HepG2 (cell line): ENCODE measurements around the gene IER5L. TPM values are rescaled to one million over a fixed set of nuclear protein-coding genes. Genes with fewer than 3 reads are reported as not detected.
A peak's percentile ranks its signal among the peaks of the same experiment; 100 is the strongest.

Experiments
- FOSL2 ChIP-seq: sonication (generic); formaldehyde crosslinking; IDR thresholded peaks from 2 replicates; pipeline ENCODE4 v1.4.0; 2020; ENCODE audit warnings: missing genetic modification reagents
- IRF2 ChIP-seq: IDR thresholded peaks from 2 replicates; pipeline ENCODE4 v1.6.1; 2018; ENCODE audit warnings: missing genetic modification reagents, missing compliant biosample characterization
- JARID2 ChIP-seq: sonication (generic); formaldehyde crosslinking; IDR thresholded peaks from 2 replicates; pipeline ENCODE4 v1.8.1; 2023; ENCODE audit warnings: missing genetic modification reagents, inconsistent platforms; ENCODE audit not compliant: insufficient replicate concordance
- MEIS2 ChIP-seq: sonication (generic); formaldehyde crosslinking; IDR thresholded peaks from 2 replicates; pipeline ENCODE4 v1.9.0; 2021; ENCODE audit warnings: mild to moderate bottlenecking, missing genetic modification reagents
- MLXIP ChIP-seq: sonication (generic); formaldehyde crosslinking; IDR thresholded peaks from 2 replicates; pipeline ENCODE4 v1.9.0; 2021; ENCODE audit warnings: missing genetic modification reagents, borderline replicate concordance
- PAXIP1 ChIP-seq: sonication (generic); formaldehyde crosslinking; conservative IDR thresholded peaks from 2 replicates; pipeline ENCODE4 v1.4.0; 2020; ENCODE audit warnings: mild to moderate bottlenecking, missing genetic modification reagents, moderate library complexity
- PHF20 ChIP-seq: sonication (generic); formaldehyde crosslinking; IDR thresholded peaks from 2 replicates; pipeline ENCODE4 v1.5.0; 2020; ENCODE audit warnings: mild to moderate bottlenecking, missing genetic modification reagents
- RAD21 ChIP-seq: fragments of 450-650 bp; formaldehyde crosslinking; IDR thresholded peaks from 2 replicates; pipeline ENCODE4 v1.5.0; 2020; ENCODE audit warnings: mild to moderate bottlenecking
- ZNF142 ChIP-seq: sonication (generic); formaldehyde crosslinking; IDR thresholded peaks from 2 replicates; pipeline ENCODE4 v1.4.0; 2020; ENCODE audit warnings: missing genetic modification reagents
- ZNF232 ChIP-seq: sonication (generic); formaldehyde crosslinking; IDR thresholded peaks from 2 replicates; pipeline ENCODE4 v1.4.0; 2020; ENCODE audit warnings: missing genetic modification reagents, borderline replicate concordance
- ZNF33B ChIP-seq: sonication (generic); formaldehyde crosslinking; IDR thresholded peaks from 2 replicates; pipeline ENCODE4 v1.5.1; 2020; ENCODE audit warnings: mild to moderate bottlenecking, missing genetic modification reagents
- ZNF556 ChIP-seq: sonication (generic); formaldehyde crosslinking; IDR thresholded peaks from 2 replicates; pipeline ENCODE4 v1.4.0; 2020; ENCODE audit warnings: mild to moderate bottlenecking, missing genetic modification reagents, borderline replicate concordance
- ZNF598 ChIP-seq: sonication (generic); formaldehyde crosslinking; IDR thresholded peaks from 2 replicates; pipeline ENCODE4 v1.5.1; 2020; ENCODE audit warnings: mild to moderate bottlenecking, missing genetic modification reagents, borderline replicate concordance
- ZNF674 ChIP-seq: sonication (generic); formaldehyde crosslinking; IDR thresholded peaks from 2 replicates; pipeline ENCODE4 v1.5.0; 2020; ENCODE audit warnings: low read depth, mild to moderate bottlenecking, missing genetic modification reagents
- ZNF7 ChIP-seq: IDR thresholded peaks from 2 replicates; pipeline ENCODE4 v1.6.1; 2016; ENCODE audit warnings: missing biosample characterization, missing genetic modification reagents
- ZNF747 ChIP-seq: sonication (generic); formaldehyde crosslinking; IDR thresholded peaks from 2 replicates; pipeline ENCODE4 v1.8.1; 2023; ENCODE audit warnings: missing genetic modification reagents, mild to moderate bottlenecking, borderline replicate concordance
- ZNF891 ChIP-seq: sonication (generic); formaldehyde crosslinking; IDR thresholded peaks from 2 replicates; pipeline ENCODE4 v1.5.0; 2020; ENCODE audit warnings: mild to moderate bottlenecking, missing genetic modification reagents
- polyA plus RNA-seq, 8 experiments: library from polyadenylated mRNA; depleted of rRNA in 3 of 8; stranded (reverse) in 7 of 8; unstranded in 1 of 8; fragments of >200 nt; fragmentation: Illumina TruSeq in 4 of 8; extraction: Trizol in 4 of 8; gene quantifications; 2 replicates each; pipeline versions ENCODE4 v1.2.1 to v1.2.3, GENCODE V29; 2011 to 2016; ENCODE audit warnings: low read depth in 4 of 8, missing spikeins in 1 of 8, mixed read lengths in 1 of 8; ENCODE audit not compliant: insufficient read depth in 1 of 8
- total RNA-seq, 5 experiments: library from RNA; depleted of rRNA; stranded (reverse); fragments of >200 nt; fragmentation: Illumina TruSeq; extraction: Trizol; gene quantifications; 2 replicates each; pipeline ENCODE4 v1.2.3, GENCODE V29; 2016; ENCODE audit warnings: low read depth in 1 of 5

IER5L gene
- total and polyA plus RNA-seq, 2 of the 13 experiments (the other 11 are each of a cell fraction or from before 2014, with no cell fraction given), result 1.8 to 3.3 TPM

- TF ChIP-seq ZNF142 (CRISPR knock-in tag) (no peak), RAD21 (peak; percentile 83), JARID2 (CRISPR knock-in tag) (no peak), IRF2 (CRISPR knock-in tag) (peak; percentile 65; the same call in 1 of the 2 replicates), ZNF598 (CRISPR knock-in tag) (no peak), FOSL2 (CRISPR knock-in tag) (no peak), ZNF33B (CRISPR knock-in tag) (0 out of 2 replicates have a peak, but pooled peaks have one; percentile 35), MEIS2 (CRISPR knock-in tag) (no peak), MLXIP (no peak), ZNF7 (CRISPR knock-in tag) (no peak), ZNF747 (CRISPR knock-in tag) (no peak), ZNF232 (CRISPR knock-in tag) (no peak), ZNF556 (CRISPR knock-in tag) (0 out of 2 replicates have a peak, but pooled peaks have one; percentile 19), ZNF891 (CRISPR knock-in tag) (no peak), PHF20 (CRISPR knock-in tag) (no peak; the same call in 1 of the 2 replicates), ZNF674 (CRISPR knock-in tag) (no peak), PAXIP1 (CRISPR knock-in tag) (no peak)
Observed at GRCh38 chr9:129139233-129139992, 38.6 kb downstream of the IER5L start (continued).
